GM12878 (cell line): Measurements from ENCODE around the gene SLC2A5. TPM values are rescaled to one million over a fixed set of nuclear protein-coding genes. Genes with fewer than 3 reads are reported as not detected.

Experiments
- BCL11A ChIP-seq: IDR thresholded peaks from 2 replicates; pipeline ENCODE4 v1.6.1; 2011; ENCODE audit warnings: low read depth, low read length
- CEBPB ChIP-seq, 2 experiments: fragments of 150-350 bp in 1 of 2; IDR thresholded peaks; 2 replicates each; pipeline ENCODE4 v1.6.1; 2012 to 2014; ENCODE audit warnings: low read depth in 2 of 2, low read length in 2 of 2, borderline replicate concordance in 1 of 2, inconsistent platforms in 1 of 2
- CHD2 ChIP-seq: IDR thresholded peaks from 2 replicates; pipeline ENCODE4 v1.6.1; 2011; ENCODE audit warnings: low read depth, low read length, improper control_type of control experiment, borderline replicate concordance
- CREM ChIP-seq: IDR thresholded peaks from 2 replicates; pipeline ENCODE4 v1.6.1; 2014; ENCODE audit warnings: antibody characterized with exemption, low read depth
- DPF2 ChIP-seq: fragments of 450-650 bp; IDR thresholded peaks from 2 replicates; pipeline ENCODE4 v1.6.1; 2017; ENCODE audit warnings: mild to moderate bottlenecking
- EP300 ChIP-seq, 2 experiments: fragments of 150-350 bp in 1 of 2; IDR thresholded peaks; 2 replicates each; pipeline ENCODE4 v1.6.1; 2011 to 2012; ENCODE audit warnings: low read depth in 2 of 2, low read length in 2 of 2, borderline replicate concordance in 1 of 2, improper control_type of control experiment in 1 of 2, inconsistent platforms in 1 of 2; ENCODE audit not compliant: control insufficient read depth in 1 of 2
- ETV6 ChIP-seq, 2 experiments: fragments of 450-650 bp in 1 of 2; IDR thresholded peaks in 1 of 2; conservative IDR thresholded peaks in 1 of 2; 2 replicates each; pipeline ENCODE4 v1.6.1; 2014; ENCODE audit warnings: antibody characterized with exemption in 1 of 2, borderline replicate concordance in 1 of 2, low read depth in 1 of 2, mild to moderate bottlenecking in 1 of 2, moderate library complexity in 1 of 2
- FOXM1 ChIP-seq: IDR thresholded peaks from 2 replicates; pipeline ENCODE4 v1.6.1; 2012; ENCODE audit warnings: low read depth, mild to moderate bottlenecking, inconsistent platforms, low read length, moderate library complexity
- IKZF2 ChIP-seq, 2 experiments: fragments of 450-650 bp; IDR thresholded peaks; 2 replicates each; pipeline ENCODE4 v1.6.1; 2017; ENCODE audit warnings: mild to moderate bottlenecking in 2 of 2, moderate library complexity in 2 of 2
- KLF5 ChIP-seq: fragments of 450-650 bp; IDR thresholded peaks from 2 replicates; pipeline ENCODE4 v1.6.1; 2014; ENCODE audit warnings: mild to moderate bottlenecking; ENCODE audit not compliant: partially characterized antibody
- MEF2B ChIP-seq: fragments of 450-650 bp; IDR thresholded peaks from 2 replicates; pipeline ENCODE4 v1.6.1; 2018; ENCODE audit warnings: mild to moderate bottlenecking, moderate library complexity; ENCODE audit not compliant: partially characterized antibody, poor library complexity, severe bottlenecking
- MXI1 ChIP-seq: fragments of 150-350 bp; IDR thresholded peaks from 2 replicates; pipeline ENCODE4 v1.6.1; 2011; ENCODE audit warnings: low read depth, mild to moderate bottlenecking, inconsistent platforms, low read length, improper control_type of control experiment
- NFIC ChIP-seq: IDR thresholded peaks from 2 replicates; pipeline ENCODE4 v1.6.1; 2012; ENCODE audit warnings: low read depth, mild to moderate bottlenecking, inconsistent platforms, low read length, moderate library complexity
- NR2C2 ChIP-seq: IDR thresholded peaks from 2 replicates; pipeline ENCODE4 v1.6.1; 2011; ENCODE audit warnings: borderline replicate concordance, low read depth; ENCODE audit not compliant: control insufficient read depth, insufficient read length
- NR2F1 ChIP-seq: fragments of 450-650 bp; conservative IDR thresholded peaks from 2 replicates; pipeline ENCODE4 v1.6.1; 2017; ENCODE audit warnings: mild to moderate bottlenecking
- POLR2AphosphoS5 ChIP-seq: IDR thresholded peaks from 2 replicates; pipeline ENCODE4 v1.6.1; 2011; ENCODE audit warnings: mild to moderate bottlenecking, low read length, inconsistent platforms
- POU2F2 ChIP-seq: IDR thresholded peaks from 3 replicates; pipeline ENCODE4 v1.6.1; 2011; ENCODE audit warnings: low read depth, mild to moderate bottlenecking, low read length, borderline replicate concordance
- RAD51 ChIP-seq: fragments of 450-650 bp; IDR thresholded peaks from 2 replicates; pipeline ENCODE4 v1.6.1; 2016; ENCODE audit warnings: moderate library complexity, mild to moderate bottlenecking, inconsistent platforms
- SIN3A ChIP-seq: IDR thresholded peaks from 2 replicates; pipeline ENCODE4 v1.6.1; 2012; ENCODE audit warnings: low read depth, low read length, improper control_type of control experiment
- SPI1 ChIP-seq: IDR thresholded peaks from 2 replicates; pipeline ENCODE4 v1.6.1; 2011; ENCODE audit warnings: low read depth, mild to moderate bottlenecking, low read length, moderate library complexity, borderline replicate concordance; ENCODE audit not compliant: insufficient read depth
- STAT1 ChIP-seq: fragments of 450-650 bp; conservative IDR thresholded peaks from 2 replicates; pipeline ENCODE4 v1.6.1; 2014; ENCODE audit warnings: antibody characterized with exemption, mild to moderate bottlenecking
- TBL1XR1 ChIP-seq: IDR thresholded peaks from 2 replicates; pipeline ENCODE4 v1.6.1; 2012; ENCODE audit warnings: low read depth, low read length, improper control_type of control experiment
- ZNF24 ChIP-seq: fragments of 450-650 bp; IDR thresholded peaks from 2 replicates; pipeline ENCODE4 v1.6.1; 2017; ENCODE audit warnings: antibody characterized with exemption, mild to moderate bottlenecking
- polyA plus RNA-seq, 11 experiments: library from polyadenylated mRNA; depleted of rRNA in 4 of 11; unstranded in 6 of 11; stranded (reverse) in 5 of 11; fragments of >200 nt; fragmentation: Nextera tagmentation in 4 of 11; fragmentation: Illumina TruSeq in 1 of 11; extraction: Ambion mirVana in 4 of 11; extraction: Trizol in 1 of 11; gene quantifications; 1 replicate in 1 of 11; 2 replicates in 10 of 11; pipeline versions ENCODE4 v1.2.1 to v1.2.3, GENCODE V29; 2011 to 2016; ENCODE audit warnings: inconsistent platforms in 2 of 11, missing spikeins in 2 of 11, low read depth in 1 of 11
- total RNA-seq, 4 experiments: library from RNA; depleted of rRNA in 3 of 4; stranded (reverse); fragments of >200 nt in 3 of 4; fragmentation: Illumina TruSeq in 1 of 4; extraction: Trizol in 1 of 4; gene quantifications; 2 replicates each; pipeline versions ENCODE4 v1.2.1 to v1.2.3, GENCODE V29; 2013 to 2021
- TF ChIP-seq, protein P1 (sequence below): IDR thresholded peaks from 2 replicates; pipeline ENCODE4 v1.6.1; 2011; ENCODE audit warnings: mild to moderate bottlenecking, low read depth, low read length, moderate library complexity; ENCODE audit not compliant: insufficient replicate concordance
- TF ChIP-seq, protein P2 (sequence below): fragments of 450-650 bp; IDR thresholded peaks from 2 replicates; pipeline ENCODE4 v1.6.1; 2017; ENCODE audit warnings: mild to moderate bottlenecking, low read depth, inconsistent platforms; ENCODE audit not compliant: poor library complexity, severe bottlenecking
- TF ChIP-seq, protein P3 (sequence below): fragments of 450-650 bp; IDR thresholded peaks from 2 replicates; pipeline ENCODE4 v1.6.1; 2017; ENCODE audit warnings: borderline replicate concordance

Gene SLC2A5
- total and polyA plus RNA-seq, 10 of the 15 experiments (the other 5 are each of a cell fraction or from before 2014, with no cell fraction given), result 4.5 to 76.6 (median 23.9) TPM

DNA sequence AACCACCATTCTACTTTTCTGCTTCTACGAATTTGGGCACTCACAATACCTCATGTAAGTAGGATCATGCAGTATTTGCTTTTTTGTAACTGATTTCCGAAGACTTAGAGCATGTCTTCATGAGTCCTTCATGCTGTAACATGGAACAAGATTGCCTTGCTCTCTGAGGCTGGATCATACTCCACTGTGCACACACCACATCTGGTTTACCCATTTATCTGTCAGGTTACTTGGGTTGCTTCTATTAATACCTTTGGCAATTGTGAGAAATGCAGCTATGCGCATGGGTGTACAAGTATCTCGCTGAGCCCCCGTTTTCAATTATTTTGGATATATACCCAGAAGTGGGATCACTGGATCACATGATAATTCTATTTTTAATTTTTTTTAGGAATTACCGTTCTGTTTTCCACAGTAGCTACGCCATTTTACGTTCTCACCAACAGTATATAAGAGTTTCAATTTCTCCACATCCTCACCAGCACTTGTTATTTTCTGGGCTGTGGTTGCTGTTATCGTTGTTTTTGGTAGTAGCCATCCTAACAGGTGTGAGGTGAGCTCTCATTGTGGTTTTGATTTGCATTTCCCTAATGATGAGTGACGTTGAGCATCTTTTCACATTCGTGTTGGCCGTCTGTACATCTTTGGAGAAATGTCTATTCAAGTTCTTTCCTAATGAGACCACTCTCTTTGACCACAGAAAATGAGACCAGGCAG lies 10.7 kb upstream of the SLC2A5 start (continued):
- TF ChIP-seq IKZF2 (IDR thresholded peaks at IDR 0.05) (peak; percentile 97), SPI1 (0 out of 2 replicates have a peak, but pooled peaks have one; percentile 23), POLR2AphosphoS5 (no peak), ZNF24 (no peak), SIN3A (no peak), RAD51 (peak; percentile 49), BCL11A (peak; percentile 93), KLF5 (peak; percentile 67), DPF2 (peak; percentile 88), CEBPB (IDR thresholded peaks at IDR 0.05; ENCODE audit: borderline replicate concordance in 1 of 2, low read depth in 2 of 2, low read length in 2 of 2) (peak in 1 of 2 experiments; percentile 62; a peak in 1 of 4 replicates), NR2F1 (peak; percentile 83), MXI1 (peak; percentile 71; the same call in 1 of the 2 replicates), STAT1 (no peak), TBL1XR1 (peak; percentile 77), ETV6 (conservative IDR thresholded peaks at IDR 0.05 in 1 of 2, IDR thresholded peaks at IDR 0.05 in 1 of 2; ENCODE audit: borderline replicate concordance in 1 of 2, low read depth in 1 of 2) (peak in 1 of 2 experiments; percentile 69; a peak in 2 of 4 replicates), MEF2B (peak; percentile 86), NFIC (peak; percentile 87), FOXM1 (peak; percentile 83; the same call in 1 of the 2 replicates), EP300 (IDR thresholded peaks at IDR 0.05; ENCODE audit: borderline replicate concordance in 1 of 2, control insufficient read depth in 1 of 2, low read depth in 2 of 2, low read length in 2 of 2) (peak; percentile 95 to 98), CHD2 (peak; percentile 81; the same call in 1 of the 2 replicates), NR2C2 (no peak), POU2F2 (peak; percentile 98), CREM (peak; percentile 82)
- TF ChIP-seq, protein P1, sequence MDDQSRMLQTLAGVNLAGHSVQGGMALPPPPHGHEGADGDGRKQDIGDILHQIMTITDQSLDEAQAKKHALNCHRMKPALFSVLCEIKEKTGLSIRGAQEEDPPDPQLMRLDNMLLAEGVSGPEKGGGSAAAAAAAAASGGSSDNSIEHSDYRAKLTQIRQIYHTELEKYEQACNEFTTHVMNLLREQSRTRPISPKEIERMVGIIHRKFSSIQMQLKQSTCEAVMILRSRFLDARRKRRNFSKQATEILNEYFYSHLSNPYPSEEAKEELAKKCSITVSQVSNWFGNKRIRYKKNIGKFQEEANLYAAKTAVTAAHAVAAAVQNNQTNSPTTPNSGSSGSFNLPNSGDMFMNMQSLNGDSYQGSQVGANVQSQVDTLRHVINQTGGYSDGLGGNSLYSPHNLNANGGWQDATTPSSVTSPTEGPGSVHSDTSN, result peak; percentile 80
- TF ChIP-seq, protein P2, sequence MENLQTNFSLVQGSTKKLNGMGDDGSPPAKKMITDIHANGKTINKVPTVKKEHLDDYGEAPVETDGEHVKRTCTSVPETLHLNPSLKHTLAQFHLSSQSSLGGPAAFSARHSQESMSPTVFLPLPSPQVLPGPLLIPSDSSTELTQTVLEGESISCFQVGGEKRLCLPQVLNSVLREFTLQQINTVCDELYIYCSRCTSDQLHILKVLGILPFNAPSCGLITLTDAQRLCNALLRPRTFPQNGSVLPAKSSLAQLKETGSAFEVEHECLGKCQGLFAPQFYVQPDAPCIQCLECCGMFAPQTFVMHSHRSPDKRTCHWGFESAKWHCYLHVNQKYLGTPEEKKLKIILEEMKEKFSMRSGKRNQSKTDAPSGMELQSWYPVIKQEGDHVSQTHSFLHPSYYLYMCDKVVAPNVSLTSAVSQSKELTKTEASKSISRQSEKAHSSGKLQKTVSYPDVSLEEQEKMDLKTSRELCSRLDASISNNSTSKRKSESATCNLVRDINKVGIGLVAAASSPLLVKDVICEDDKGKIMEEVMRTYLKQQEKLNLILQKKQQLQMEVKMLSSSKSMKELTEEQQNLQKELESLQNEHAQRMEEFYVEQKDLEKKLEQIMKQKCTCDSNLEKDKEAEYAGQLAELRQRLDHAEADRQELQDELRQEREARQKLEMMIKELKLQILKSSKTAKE, result peak; percentile 92
- TF ChIP-seq, protein P3, sequence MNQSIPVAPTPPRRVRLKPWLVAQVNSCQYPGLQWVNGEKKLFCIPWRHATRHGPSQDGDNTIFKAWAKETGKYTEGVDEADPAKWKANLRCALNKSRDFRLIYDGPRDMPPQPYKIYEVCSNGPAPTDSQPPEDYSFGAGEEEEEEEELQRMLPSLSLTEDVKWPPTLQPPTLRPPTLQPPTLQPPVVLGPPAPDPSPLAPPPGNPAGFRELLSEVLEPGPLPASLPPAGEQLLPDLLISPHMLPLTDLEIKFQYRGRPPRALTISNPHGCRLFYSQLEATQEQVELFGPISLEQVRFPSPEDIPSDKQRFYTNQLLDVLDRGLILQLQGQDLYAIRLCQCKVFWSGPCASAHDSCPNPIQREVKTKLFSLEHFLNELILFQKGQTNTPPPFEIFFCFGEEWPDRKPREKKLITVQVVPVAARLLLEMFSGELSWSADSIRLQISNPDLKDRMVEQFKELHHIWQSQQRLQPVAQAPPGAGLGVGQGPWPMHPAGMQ, result no peak
